OCI-LY7 (cell line): Measurements from ENCODE around the gene EXOC3L2.

Source experiments
- CTCF ChIP-seq: fragments of 200-600 bp; sonication (generic); conservative IDR thresholded peaks from 2 replicates; pipeline ENCODE4 v1.5.1; 2014; ENCODE audit warnings: mild to moderate bottlenecking, antibody characterized with exemption, low read length, moderate library complexity, mixed read lengths
- EZH2phosphoT487 ChIP-seq: fragments of 200-600 bp; sonication (generic); IDR thresholded peaks from 2 replicates; pipeline ENCODE4 v1.6.1; 2018; ENCODE audit warnings: low read depth, borderline replicate concordance, mild to moderate bottlenecking, mixed run types, antibody characterized with exemption, low read length, moderate library complexity, mixed read lengths

DNA sequence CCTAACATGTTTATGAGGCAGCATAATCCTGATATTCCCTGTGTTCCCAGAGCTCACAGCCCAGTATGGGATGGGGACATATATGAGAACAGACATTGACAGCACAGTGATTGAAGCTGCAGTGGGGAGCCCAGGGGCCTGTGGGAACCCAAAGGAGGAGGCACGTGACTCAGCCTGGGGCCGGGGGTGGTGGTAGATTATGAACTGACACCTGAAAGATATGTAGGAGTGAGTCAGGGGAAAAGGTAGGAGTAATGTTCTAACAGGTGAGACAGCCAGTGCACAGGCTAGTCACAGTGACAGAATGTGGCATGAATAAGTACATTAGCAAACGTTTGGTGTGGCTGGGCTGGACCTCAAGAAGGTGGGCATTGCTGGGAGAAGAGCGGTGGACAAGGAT is 48.5 kb upstream of the EXOC3L2 start:
- TF ChIP-seq CTCF, result no peak
- TF ChIP-seq EZH2phosphoT487, result no peak
